Stomach (tissue), 9 donors: ENCODE data around the gene RNF112. TPM values are rescaled to one million over a fixed set of nuclear protein-coding genes. Genes with fewer than 3 reads are reported as not detected.

Source experiments
- DNase-seq, 2 donors: peaks; one replicate each; pipeline versions ENCODE4 v3.0.0 to v3.0.0-alpha.2; 2013 to 2019
- H3K27ac ChIP-seq, 5 donors: fragments of 200-600 bp in 4 of 5; sonication (generic) in 4 of 5; one replicate each; pipeline ENCODE4 v1.5.1; 2013 to 2019; ENCODE audit warnings: mild to moderate bottlenecking in 1 of 5, moderate library complexity in 1 of 5
- H3K27me3 ChIP-seq, 3 donors: fragments of 200-600 bp; sonication (generic); one replicate each; pipeline ENCODE4 v1.5.1; 2017 to 2019; ENCODE audit warnings: mixed run types in 1 of 3
- H3K36me3 ChIP-seq, 4 donors: fragments of 200-600 bp; sonication (generic); 1 replicate in 3 of 4; 2 replicates in 1 of 4; pipeline ENCODE4 v1.5.1; 2016 to 2019
- H3K4me1 ChIP-seq, 4 donors: fragments of 200-600 bp; sonication (generic); one replicate each; pipeline ENCODE4 v1.5.1; 2016 to 2019
- H3K4me3 ChIP-seq, 4 donors: fragments of 200-600 bp; sonication (generic) in 3 of 4; one replicate each; pipeline ENCODE4 v1.5.1; 2016 to 2019; ENCODE audit warnings: mild to moderate bottlenecking in 1 of 4
- H3K9me3 ChIP-seq, 4 donors: fragments of 200-600 bp; sonication (generic); one replicate each; pipeline ENCODE4 v1.5.1; 2016 to 2019
- CTCF ChIP-seq, 7 experiments: fragments of 450-650 bp in 4 of 7; fragments of 200-600 bp in 3 of 7; sonication (generic) in 3 of 7; IDR thresholded peaks; one replicate each; pipeline ENCODE4 v1.5.1; 2016 to 2019; ENCODE audit warnings: antibody characterized with exemption in 7 of 7, control low read depth in 2 of 7, mild to moderate bottlenecking in 1 of 7
- EP300 ChIP-seq: sonication (generic); formaldehyde crosslinking; IDR thresholded peaks from one replicate; pipeline ENCODE4 v1.6.1; 2017; ENCODE audit warnings: antibody characterized with exemption
- POLR2A ChIP-seq, 4 donors: fragments of 450-650 bp; IDR thresholded peaks; one replicate each; pipeline ENCODE4 v1.6.1; 2016; ENCODE audit warnings: antibody characterized with exemption in 4 of 4, control low read depth in 2 of 4, mild to moderate bottlenecking in 1 of 4, moderate library complexity in 1 of 4
- POLR2AphosphoS5 ChIP-seq, 3 donors: sonication (generic); formaldehyde crosslinking; IDR thresholded peaks; one replicate each; pipeline ENCODE4 v1.6.1; 2016; ENCODE audit warnings: antibody characterized with exemption in 3 of 3
- WGBS, 5 donors: extraction: QIAGEN DNeasy Blood & Tissue Kit in 3 of 5; methylation state at CpG; one replicate each; pipeline versions ENCODE4 v1.1.5 to v1.1.7; 2013 to 2018; 5-methylcytosine and 5-hydroxymethylcytosine counted together
- intact Hi-C: fragments of 100-400 bp; cut with DNase I; formaldehyde crosslinking; loops from one replicate; pipeline ENCODE4 v1.15.1; 2023; ENCODE audit warnings: low total_unique reads
- polyA plus RNA-seq, 3 donors: library from polyadenylated mRNA; stranded (reverse); fragments of 200-250 nt; gene quantifications; one replicate each; pipeline ENCODE4 v1.2.3, GENCODE V29; 2013
- total RNA-seq, 5 donors: library from RNA; depleted of rRNA; stranded (reverse); fragments of >200 nt; gene quantifications; one replicate each; pipeline versions ENCODE4 v1.1.0 to v1.2.3, GENCODE V29; 2014 to 2016
- donor health status: healthy with polysubstance abuse.
- donor health status: Bipolar disorder and iron deficiency.
- donor health status: healthy.

The RNF112 gene
- total and polyA plus RNA-seq, 8 donors, result 0.45 to 5.0 (median 2.1) TPM; not detected in 2

DNA sequence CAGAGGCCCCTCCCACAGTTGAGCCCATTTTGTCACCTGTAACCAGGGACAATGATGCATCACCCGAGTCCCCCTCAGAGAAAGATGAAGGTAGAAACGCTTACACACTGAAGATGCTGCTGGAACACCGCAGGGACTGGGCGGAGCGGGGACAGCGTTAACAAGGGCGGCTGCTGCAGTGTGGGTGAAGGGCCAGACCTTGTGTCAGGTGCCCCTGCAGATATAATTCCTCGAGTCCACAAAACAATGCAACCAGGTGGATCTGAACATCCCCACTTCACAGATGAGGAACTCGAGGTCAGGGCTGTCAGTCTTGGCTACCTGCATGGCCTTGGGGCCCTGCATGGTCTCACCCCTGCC is 39.0 kb upstream of the RNF112 start:
- H3K27me3 ChIP-seq, result no peaks in the 10 kb centered on the region
- H3K4me1 ChIP-seq, result peaks cover 0 to 40% (median 7%) of the 10 kb centered on the region in 4 donors
- no peak overlapping the region for H3K27ac ChIP-seq
- H3K4me3 ChIP-seq, result no peak overlapping the region
- TF ChIP-seq POLR2AphosphoS5 (IDR thresholded peaks at IDR 0.05) (no peak), POLR2A (IDR thresholded peaks at IDR 0.05) (no peak), EP300 (no peak), CTCF (IDR thresholded peaks at IDR 0.05) (no peak)
- WGBS, 5 donors, result 78 to 90% (median 83%) methylated on average over 9 of the region's 9 CpGs
- no peaks in the 10 kb centered on the region for H3K9me3 ChIP-seq
- H3K36me3 ChIP-seq, result no peaks in the 10 kb centered on the region
- peak in 1 of 2 donors; percentile 5 for DNase-seq
- intact Hi-C loops, result no loop called here

- H3K9me3 ChIP-seq, result no peaks in the 10 kb centered on the region
- no peak for TF ChIP-seq POLR2AphosphoS5 (IDR thresholded peaks at IDR 0.05)
- no peak for TF ChIP-seq POLR2A (IDR thresholded peaks at IDR 0.05)
- TF ChIP-seq CTCF (IDR thresholded peaks at IDR 0.05), result no peak
- no peak for TF ChIP-seq EP300
- 82 to 87% (median 86%) methylated on average over 12 of the region's 12 CpGs for WGBS, 5 donors
- H3K36me3 ChIP-seq, result no peaks in the 10 kb centered on the region
- no peak overlapping the region for H3K27ac ChIP-seq
- H3K27me3 ChIP-seq, result no peaks in the 10 kb centered on the region
- H3K4me1 ChIP-seq, result peaks cover 0 to 43% (median 11%) of the 10 kb centered on the region in 4 donors
- intact Hi-C loops, result no loop called here
- peak in 1 of 2 donors; percentile 1 for DNase-seq
- H3K4me3 ChIP-seq, result no peak overlapping the region
Measured at GRCh38 chr17:19372439-19372838, 38.6 kb upstream of the RNF112 start.

DNA sequence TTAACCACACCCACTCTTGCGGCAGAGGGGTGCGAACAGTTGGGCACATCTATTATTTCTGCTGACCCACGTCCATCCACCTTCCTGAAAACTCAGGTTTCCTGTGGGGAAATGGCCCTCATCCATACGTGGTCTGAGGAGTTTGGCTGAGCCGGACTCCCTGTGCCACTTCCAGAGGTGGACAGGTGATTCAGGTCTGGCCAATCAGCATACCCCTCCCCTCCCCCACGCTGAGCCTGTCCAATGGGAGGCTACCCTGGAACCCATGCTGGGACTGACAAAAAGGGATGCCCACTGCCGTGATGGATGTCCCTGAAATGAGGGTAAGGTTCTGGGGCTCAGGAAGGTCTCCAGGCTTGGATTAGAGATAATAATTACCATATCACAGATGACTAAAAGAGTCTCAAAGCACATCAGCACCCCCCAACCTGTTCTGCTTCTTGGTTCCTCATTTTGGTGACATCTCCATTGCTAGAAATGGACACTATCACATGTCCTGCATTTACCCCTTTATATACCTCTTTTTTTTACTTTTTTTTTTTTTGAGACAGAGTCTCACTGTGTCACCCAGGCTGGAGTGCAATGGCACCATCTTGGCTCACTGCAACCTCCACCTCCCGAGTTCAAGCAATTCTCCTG is 38.0 kb upstream of the RNF112 start:
- 76 to 94% (median 85%) methylated on average over 8 of the region's 8 CpGs for WGBS, 5 donors
- DNase-seq, result peak in 1 of 2 donors; percentile 5
- TF ChIP-seq POLR2AphosphoS5 (IDR thresholded peaks at IDR 0.05), result no peak
- TF ChIP-seq POLR2A (IDR thresholded peaks at IDR 0.05), result no peak
- TF ChIP-seq EP300, result no peak
- TF ChIP-seq CTCF (IDR thresholded peaks at IDR 0.05), result no peak
- Histone ChIP-seq H3K4me1 (peaks cover 0 to 43% (median 13%) of the 10 kb centered on the region in 4 donors), H3K9me3 (no peaks in the 10 kb centered on the region), H3K27ac (no peak overlapping the region), H3K4me3 (no peak overlapping the region), H3K27me3 (no peaks in the 10 kb centered on the region), H3K36me3 (no peaks in the 10 kb centered on the region)
- intact Hi-C loops, result no loop called here

GRCh38 chr17:19374136-19374535 is 36.9 kb upstream of the RNF112 start:
- H3K36me3 ChIP-seq, result no peaks in the 10 kb centered on the region
- H3K4me1 ChIP-seq, result peaks cover 3 to 47% (median 20%) of the 10 kb centered on the region in 4 donors
- no peak overlapping the region for H3K4me3 ChIP-seq
- 81 to 95% (median 86%) methylated on average over 5 of the region's 5 CpGs for WGBS, 5 donors
- intact Hi-C loops, result no loop called here
- DNase-seq, result peak in 1 of 2 donors; percentile 1
- H3K27ac ChIP-seq, result no peak overlapping the region
- no peaks in the 10 kb centered on the region for H3K27me3 ChIP-seq
- TF ChIP-seq EP300, result no peak
- no peak for TF ChIP-seq POLR2AphosphoS5 (IDR thresholded peaks at IDR 0.05)
- TF ChIP-seq CTCF (IDR thresholded peaks at IDR 0.05), result no peak
- TF ChIP-seq POLR2A (IDR thresholded peaks at IDR 0.05), result no peak
- H3K9me3 ChIP-seq, result no peaks in the 10 kb centered on the region
